Activated CD4-positive, alpha-beta T cell treated with anti-CD3 and anti-CD28 coated beads, Interleukin-2, amount 10 ng/mL, durations not matched to agents 7 days and 5 days (primary cell): ENCODE measurements around the gene TNFAIP8L1. TPM values are rescaled to one million over a fixed set of nuclear protein-coding genes. Genes with fewer than 3 reads are reported as not detected.
"Not testable (repeated sequence)": the region's sequence is repeated elsewhere in the genome, so short reads cannot be mapped to it uniquely, and the experiment has no call there.

Experiments used
- CTCF ChIA-PET: fragments of 350-600 bp; sonication (Branson Sonifier 250); formaldehyde crosslinking; loops from one replicate; lab custom pipeline; 2021; ENCODE audit warnings: antibody characterized with exemption; lab: Charles Lee
- POLR2A ChIA-PET: fragments of 350-600 bp; sonication (Branson Sonifier 250); formaldehyde crosslinking; loops from one replicate; lab custom pipeline; 2021; ENCODE audit warnings: antibody characterized with exemption; lab: Charles Lee
- DNase-seq: peaks from one replicate; pipeline ENCODE4 v3.0.0-alpha.2; 2020
- H3K27ac Mint-ChIP-seq: one replicate; pipeline ENCODE4 v1.8.0; 2021; ENCODE audit warnings: mild to moderate bottlenecking, moderate library complexity, mixed read lengths
- H3K27me3 Mint-ChIP-seq: one replicate; pipeline ENCODE4 v1.8.0; 2021; ENCODE audit warnings: mixed read lengths
- H3K36me3 Mint-ChIP-seq: one replicate; pipeline ENCODE4 v1.8.0; 2021; ENCODE audit warnings: low read depth, mixed read lengths
- H3K4me1 Mint-ChIP-seq: one replicate; pipeline ENCODE4 v1.8.0; 2021; ENCODE audit warnings: mixed read lengths
- H3K4me3 Mint-ChIP-seq: one replicate; pipeline ENCODE4 v1.8.0; 2021; ENCODE audit warnings: mild to moderate bottlenecking, moderate library complexity, mixed read lengths
- H3K9me3 Mint-ChIP-seq: one replicate; pipeline ENCODE4 v1.8.0; 2021; ENCODE audit warnings: mixed read lengths
- total RNA-seq, 2 experiments: library from RNA; stranded (reverse); gene quantifications; one replicate each; pipeline ENCODE4 v1.2.3, GENCODE V29; 2021

TNFAIP8L1 gene
- total RNA-seq = 10 to 100 TPM; 19.6 to 21.9 TPM

- H3K9me3 Mint-ChIP-seq = no peaks in the 10 kb centered on the region
Observed at GRCh38 chr19:4638828-4639530, at the start of gene TNFAIP8L1. TNFAIP8L1 (plus strand) TSS chr19:4639516; CDS start chr19:4651870, 12,354 bp downstream.

GRCh38 chr19:4589579-4590410, 49.5 kb upstream of the TNFAIP8L1 start:
- CTCF ChIA-PET = no interaction called here
- H3K4me3 Mint-ChIP-seq = no peak overlapping the region
- no peaks in the 10 kb centered on the region for H3K4me1 Mint-ChIP-seq
- H3K9me3 Mint-ChIP-seq = no peaks in the 10 kb centered on the region
- H3K36me3 Mint-ChIP-seq = no peaks in the 10 kb centered on the region
- peaks cover 32% of the 10 kb centered on the region for H3K27me3 Mint-ChIP-seq
- DNase-seq = no peak
- no peak overlapping the region for H3K27ac Mint-ChIP-seq
- POLR2A ChIA-PET = no interaction called here

More at GRCh38 chr19:4638828-4639530, at the start of gene TNFAIP8L1:
- Mint-ChIP-seq H3K4me1 (peaks cover 42% of the 10 kb centered on the region), H3K27me3 (no peaks in the 10 kb centered on the region), H3K27ac (peak within 1 kb of the TSS; percentile 94), H3K36me3 (peaks cover 2% of the 10 kb centered on the region), H3K4me3 (peak within 1 kb of the TSS; percentile 94)
- CTCF ChIA-PET = interaction anchor here (3.4 kb wide), 1 partner anchor 11 kb away, joined by 25 read pairs; no protein-coding TSS in a partner anchor
- peak; percentile 99 for DNase-seq
- POLR2A ChIA-PET = no interaction called here

- Mint-ChIP-seq H3K4me1 (no peaks in the 10 kb centered on the region), H3K4me3 (no peak overlapping the region), H3K9me3 (no peaks in the 10 kb centered on the region), H3K36me3 (no peaks in the 10 kb centered on the region), H3K27me3 (peaks cover 29% of the 10 kb centered on the region), H3K27ac (no peak overlapping the region)
- CTCF ChIA-PET = no interaction called here
- POLR2A ChIA-PET = no interaction called here
- no peak for DNase-seq
Observed at GRCh38 chr19:4590559-4590958, 48.8 kb upstream of the TNFAIP8L1 start.

- H3K27me3 Mint-ChIP-seq = peaks cover 23% of the 10 kb centered on the region
- CTCF ChIA-PET = interaction anchor here (1.2 kb wide), 1 partner anchor 15 kb away, joined by 3 read pairs; no protein-coding TSS in a partner anchor
Observed at GRCh38 chr19:4591320-4591719, 48.0 kb upstream of the TNFAIP8L1 start.

GRCh38 chr19:4592445-4592844, 46.9 kb upstream of the TNFAIP8L1 start:
- DNase-seq = no peak
- POLR2A ChIA-PET = no interaction called here
- Mint-ChIP-seq H3K4me3 (no peak overlapping the region), H3K4me1 (peaks cover 3% of the 10 kb centered on the region), H3K27me3 (peaks cover 29% of the 10 kb centered on the region), H3K9me3 (no peaks in the 10 kb centered on the region), H3K27ac (no peak overlapping the region), H3K36me3 (no peaks in the 10 kb centered on the region)
- CTCF ChIA-PET = interaction anchor here (0.6 to 1.6 kb wide), 5 partner anchors 44 to 411 kb away, joined by 3 to 17 read pairs (median 4); partner anchors contain the start of gene FEM1A

More at GRCh38 chr19:4591320-4591719, 48.0 kb upstream of the TNFAIP8L1 start:
- no peaks in the 10 kb centered on the region for H3K4me1 Mint-ChIP-seq
- no peaks in the 10 kb centered on the region for H3K9me3 Mint-ChIP-seq
- no peak overlapping the region for H3K4me3 Mint-ChIP-seq
- DNase-seq = no peak
- no peak overlapping the region for H3K27ac Mint-ChIP-seq
- POLR2A ChIA-PET = no interaction called here
- H3K36me3 Mint-ChIP-seq = no peaks in the 10 kb centered on the region

- ChIA-PET POLR2A (no interaction called here), CTCF (interaction anchor here (0.5 to 1.8 kb wide), 5 partner anchors 9 to 754 kb away, joined by 3 to 17 read pairs (median 3); no protein-coding TSS in a partner anchor)
- Mint-ChIP-seq H3K27ac (no peak overlapping the region), H3K36me3 (no peaks in the 10 kb centered on the region), H3K9me3 (no peaks in the 10 kb centered on the region), H3K4me3 (no peak overlapping the region), H3K4me1 (peaks cover 7% of the 10 kb centered on the region), H3K27me3 (peaks cover 31% of the 10 kb centered on the region)
- no peak for DNase-seq
Observed at GRCh38 chr19:4593409-4593851, 45.9 kb upstream of the TNFAIP8L1 start.

GRCh38 chr19:4594201-4594600, 45.1 kb upstream of the TNFAIP8L1 start:
- ChIA-PET CTCF (interaction anchor here (0.7 to 1.8 kb wide), 3 partner anchors 10 to 47 kb away, joined by 3 to 17 read pairs (median 4); no protein-coding TSS in a partner anchor), POLR2A (no interaction called here)
- peaks cover 8% of the 10 kb centered on the region for H3K4me1 Mint-ChIP-seq
- H3K4me3 Mint-ChIP-seq = no peak overlapping the region
- no peaks in the 10 kb centered on the region for H3K36me3 Mint-ChIP-seq
- H3K27ac Mint-ChIP-seq = no peak overlapping the region
- DNase-seq = no peak
- peaks cover 36% of the 10 kb centered on the region for H3K27me3 Mint-ChIP-seq
- H3K9me3 Mint-ChIP-seq = no peaks in the 10 kb centered on the region

- H3K36me3 Mint-ChIP-seq, H3K9me3 Mint-ChIP-seq, H3K4me3 Mint-ChIP-seq, H3K27ac Mint-ChIP-seq, H3K4me1 Mint-ChIP-seq, CTCF ChIA-PET, DNase-seq: not testable (repeated sequence)
- POLR2A ChIA-PET = interaction anchor here (0.7 kb wide), 1 partner anchor 52 kb away, joined by 4 read pairs; no protein-coding TSS in a partner anchor
- peaks cover 39% of the 10 kb centered on the region for H3K27me3 Mint-ChIP-seq
Observed at GRCh38 chr19:4595158-4595557, 44.2 kb upstream of the TNFAIP8L1 start.

- Mint-ChIP-seq H3K27ac (no peak overlapping the region), H3K9me3 (no peaks in the 10 kb centered on the region), H3K4me3 (no peak overlapping the region), H3K36me3 (no peaks in the 10 kb centered on the region), H3K4me1 (peaks cover 8% of the 10 kb centered on the region), H3K27me3 (peaks cover 36% of the 10 kb centered on the region)
- POLR2A ChIA-PET = interaction anchor here (0.7 kb wide), 1 partner anchor 51 kb away, joined by 4 read pairs; no protein-coding TSS in a partner anchor
- DNase-seq = no peak
- CTCF ChIA-PET = interaction anchor here (1.1 kb wide), 1 partner anchor 11 kb away, joined by 3 read pairs; no protein-coding TSS in a partner anchor
Observed at GRCh38 chr19:4596033-4596904, 43.0 kb upstream of the TNFAIP8L1 start.

- DNase-seq = no peak
Observed at GRCh38 chr19:4597278-4597974, 41.9 kb upstream of the TNFAIP8L1 start.

GRCh38 chr19:4597975-4598671, 41.2 kb upstream of the TNFAIP8L1 start:
- no peak overlapping the region for H3K27ac Mint-ChIP-seq
- POLR2A ChIA-PET = no interaction called here

More at GRCh38 chr19:4597278-4597974, 41.9 kb upstream of the TNFAIP8L1 start:
- H3K9me3 Mint-ChIP-seq = no peaks in the 10 kb centered on the region
- peaks cover 32% of the 10 kb centered on the region for H3K27me3 Mint-ChIP-seq
- no peaks in the 10 kb centered on the region for H3K36me3 Mint-ChIP-seq
- H3K4me3 Mint-ChIP-seq = peak overlapping the region; percentile 27
- ChIA-PET CTCF (interaction anchor here (1.0 to 1.2 kb wide), 3 partner anchors 10 to 21 kb away, joined by 3 read pairs; no protein-coding TSS in a partner anchor), POLR2A (no interaction called here)
- H3K27ac Mint-ChIP-seq = no peak overlapping the region
- peaks cover 8% of the 10 kb centered on the region for H3K4me1 Mint-ChIP-seq

More at GRCh38 chr19:4597975-4598671, 41.2 kb upstream of the TNFAIP8L1 start:
- peak; percentile 47 for DNase-seq
- Mint-ChIP-seq H3K9me3 (no peaks in the 10 kb centered on the region), H3K27me3 (peaks cover 32% of the 10 kb centered on the region), H3K4me1 (peaks cover 8% of the 10 kb centered on the region), H3K36me3 (no peaks in the 10 kb centered on the region), H3K4me3 (no peak overlapping the region)
- CTCF ChIA-PET = interaction anchor here (0.7 to 1.2 kb wide), 3 partner anchors 11 to 38 kb away, joined by 3 read pairs; no protein-coding TSS in a partner anchor
